Loucy (cell line): ENCODE results near the gene RREB1.

Source experiments
- H2AFZ ChIP-seq: fragments of 200-600 bp; sonication (generic); 2 replicates; pipeline ENCODE4 v1.6.0; 2016; ENCODE audit warnings: antibody characterized with exemption, mild to moderate bottlenecking, low read length, moderate library complexity
- H3F3A ChIP-seq: fragments of 200-600 bp; 2 replicates; pipeline ENCODE4 v1.6.0; 2016; ENCODE audit warnings: antibody characterized with exemption, low read depth, mild to moderate bottlenecking
- H3K27me3 ChIP-seq: fragments of 200-600 bp; sonication (generic); 2 replicates; pipeline ENCODE4 v1.6.1; 2014; ENCODE audit warnings: low read length, mild to moderate bottlenecking; ENCODE audit not compliant: insufficient read depth, poor library complexity, severe bottlenecking
- H3K36me3 ChIP-seq: fragments of 200-600 bp; sonication (generic); 2 replicates; pipeline ENCODE4 v1.6.1; 2016; ENCODE audit warnings: low read length; ENCODE audit not compliant: insufficient read depth
- H3K4me1 ChIP-seq: fragments of 200-600 bp; sonication (generic); 2 replicates; pipeline ENCODE4 v1.5.1; 2014; ENCODE audit warnings: low read length, mild to moderate bottlenecking; ENCODE audit not compliant: insufficient read depth, poor library complexity, severe bottlenecking
- H3K4me2 ChIP-seq: fragments of 200-600 bp; sonication (generic); 2 replicates; pipeline ENCODE4 v1.6.0; 2014; ENCODE audit warnings: antibody characterized with exemption, low read length, low read depth, mild to moderate bottlenecking; ENCODE audit not compliant: poor library complexity, severe bottlenecking
- H3K4me3 ChIP-seq: fragments of 200-600 bp; sonication (generic); 2 replicates; pipeline ENCODE4 v1.5.1; 2014; ENCODE audit warnings: low read length, mild to moderate bottlenecking, mixed read lengths; ENCODE audit not compliant: poor library complexity, severe bottlenecking
- H3K79me2 ChIP-seq: fragments of 200-600 bp; sonication (generic); 2 replicates; pipeline ENCODE4 v1.6.1; 2014; ENCODE audit warnings: low read length; ENCODE audit not compliant: insufficient read depth
- H3K9ac ChIP-seq: fragments of 200-600 bp; sonication (generic); 2 replicates; pipeline ENCODE4 v1.6.0; 2014; ENCODE audit warnings: mild to moderate bottlenecking, low read depth, low read length, moderate library complexity; ENCODE audit not compliant: poor library complexity, severe bottlenecking
- H3K9me2 ChIP-seq: fragments of 200-600 bp; sonication (generic); replicated peaks from 2 replicates; pipeline ENCODE4 v1.6.1; 2016; ENCODE audit warnings: low read depth, low read length, mixed read lengths
- H3K9me3 ChIP-seq: fragments of 200-600 bp; sonication (generic); 2 replicates; pipeline ENCODE4 v1.6.1; 2014; ENCODE audit warnings: mild to moderate bottlenecking, antibody characterized with exemption, low read length, low read depth; ENCODE audit not compliant: insufficient read depth
- H4K20me1 ChIP-seq: fragments of 200-600 bp; sonication (generic); 2 replicates; pipeline ENCODE4 v1.6.0; 2014; ENCODE audit warnings: antibody characterized with exemption, low read length, mild to moderate bottlenecking; ENCODE audit not compliant: insufficient read depth, poor library complexity, severe bottlenecking
- EZH2phosphoT487 ChIP-seq: fragments of 200-600 bp; IDR thresholded peaks from 2 replicates; pipeline ENCODE4 v1.6.1; 2018; ENCODE audit warnings: antibody characterized with exemption, mild to moderate bottlenecking, moderate library complexity, borderline replicate concordance
- TF ChIP-seq, protein P1 (sequence below): fragments of 200-600 bp; sonication (generic); conservative IDR thresholded peaks from 2 replicates; pipeline ENCODE4 v1.5.1; 2014; ENCODE audit warnings: mild to moderate bottlenecking, antibody characterized with exemption, low read length

The RREB1 gene

GRCh38 chr6:7228662-7229375 is 121.1 kb downstream of the RREB1 start:
- Histone ChIP-seq H3K4me2 (no peak overlapping the region), H3F3A (no peaks in the 10 kb centered on the region), H3K79me2 (no peaks in the 10 kb centered on the region), H4K20me1 (no peaks in the 10 kb centered on the region), H3K9ac (no peak overlapping the region), H2AFZ (no peak overlapping the region), H3K4me1 (peaks cover 15% of the 10 kb centered on the region), H3K9me3 (no peaks in the 10 kb centered on the region), H3K4me3 (no peak overlapping the region), H3K36me3 (peaks cover 88% of the 10 kb centered on the region; the same call in 1 of the 2 replicates), H3K27me3 (no peaks in the 10 kb centered on the region), H3K9me2 (no peaks in the 10 kb centered on the region)
- no peak for TF ChIP-seq EZH2phosphoT487
- TF ChIP-seq, protein P1, sequence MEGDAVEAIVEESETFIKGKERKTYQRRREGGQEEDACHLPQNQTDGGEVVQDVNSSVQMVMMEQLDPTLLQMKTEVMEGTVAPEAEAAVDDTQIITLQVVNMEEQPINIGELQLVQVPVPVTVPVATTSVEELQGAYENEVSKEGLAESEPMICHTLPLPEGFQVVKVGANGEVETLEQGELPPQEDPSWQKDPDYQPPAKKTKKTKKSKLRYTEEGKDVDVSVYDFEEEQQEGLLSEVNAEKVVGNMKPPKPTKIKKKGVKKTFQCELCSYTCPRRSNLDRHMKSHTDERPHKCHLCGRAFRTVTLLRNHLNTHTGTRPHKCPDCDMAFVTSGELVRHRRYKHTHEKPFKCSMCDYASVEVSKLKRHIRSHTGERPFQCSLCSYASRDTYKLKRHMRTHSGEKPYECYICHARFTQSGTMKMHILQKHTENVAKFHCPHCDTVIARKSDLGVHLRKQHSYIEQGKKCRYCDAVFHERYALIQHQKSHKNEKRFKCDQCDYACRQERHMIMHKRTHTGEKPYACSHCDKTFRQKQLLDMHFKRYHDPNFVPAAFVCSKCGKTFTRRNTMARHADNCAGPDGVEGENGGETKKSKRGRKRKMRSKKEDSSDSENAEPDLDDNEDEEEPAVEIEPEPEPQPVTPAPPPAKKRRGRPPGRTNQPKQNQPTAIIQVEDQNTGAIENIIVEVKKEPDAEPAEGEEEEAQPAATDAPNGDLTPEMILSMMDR, result no peak

DNA sequence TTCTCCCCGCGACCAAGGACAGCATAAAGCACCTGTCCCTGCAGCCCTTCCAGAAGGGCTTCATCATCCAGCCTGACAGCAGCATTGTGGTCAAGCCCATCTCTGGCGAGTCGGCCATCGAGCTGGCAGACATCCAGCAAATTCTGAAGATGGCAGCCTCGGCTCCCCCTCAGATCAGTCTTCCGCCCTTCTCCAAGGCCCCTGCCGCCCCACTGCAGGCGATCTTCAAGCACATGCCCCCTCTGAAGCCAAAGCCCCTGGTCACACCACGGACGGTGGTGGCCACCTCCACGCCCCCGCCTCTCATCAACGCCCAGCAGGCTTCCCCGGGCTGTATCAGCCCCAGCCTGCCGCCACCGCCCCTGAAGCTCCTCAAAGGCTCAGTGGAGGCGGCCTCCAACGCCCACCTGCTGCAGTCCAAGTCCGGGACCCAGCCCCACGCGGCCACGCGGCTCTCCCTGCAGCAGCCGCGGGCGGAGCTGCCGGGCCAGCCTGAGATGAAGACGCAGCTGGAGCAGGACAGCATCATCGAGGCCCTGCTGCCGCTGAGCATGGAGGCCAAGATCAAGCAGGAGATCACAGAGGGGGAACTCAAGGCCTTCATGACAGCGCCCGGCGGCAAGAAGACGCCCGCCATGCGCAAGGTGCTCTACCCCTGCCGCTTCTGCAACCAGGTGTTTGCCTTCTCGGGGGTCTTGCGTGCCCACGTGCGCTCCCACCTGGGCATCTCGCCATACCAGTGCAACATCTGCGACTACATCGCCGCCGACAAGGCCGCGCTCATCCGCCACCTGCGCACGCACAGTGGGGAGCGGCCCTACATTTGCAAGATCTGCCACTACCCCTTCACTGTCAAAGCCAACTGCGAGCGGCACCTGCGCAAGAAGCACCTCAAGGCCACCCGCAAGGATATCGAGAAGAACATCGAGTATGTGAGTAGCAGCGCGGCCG is 121.9 kb downstream of the RREB1 start:
- H3K79me2 ChIP-seq, result no peaks in the 10 kb centered on the region
- H3K27me3 ChIP-seq, result no peaks in the 10 kb centered on the region
- H3K4me1 ChIP-seq, result peaks cover 13% of the 10 kb centered on the region
- no peak for TF ChIP-seq EZH2phosphoT487
- TF ChIP-seq, protein P1, result no peak
- H2AFZ ChIP-seq, result no peak overlapping the region
- H3K4me2 ChIP-seq, result no peak overlapping the region
- no peaks in the 10 kb centered on the region for H4K20me1 ChIP-seq
- H3K9me3 ChIP-seq, result no peaks in the 10 kb centered on the region
- no peaks in the 10 kb centered on the region for H3F3A ChIP-seq
- H3K4me3 ChIP-seq, result no peak overlapping the region
- H3K9ac ChIP-seq, result no peak overlapping the region
- H3K9me2 ChIP-seq, result no peaks in the 10 kb centered on the region
- peaks cover 92% of the 10 kb centered on the region; the same call in 1 of the 2 replicates for H3K36me3 ChIP-seq

DNA sequence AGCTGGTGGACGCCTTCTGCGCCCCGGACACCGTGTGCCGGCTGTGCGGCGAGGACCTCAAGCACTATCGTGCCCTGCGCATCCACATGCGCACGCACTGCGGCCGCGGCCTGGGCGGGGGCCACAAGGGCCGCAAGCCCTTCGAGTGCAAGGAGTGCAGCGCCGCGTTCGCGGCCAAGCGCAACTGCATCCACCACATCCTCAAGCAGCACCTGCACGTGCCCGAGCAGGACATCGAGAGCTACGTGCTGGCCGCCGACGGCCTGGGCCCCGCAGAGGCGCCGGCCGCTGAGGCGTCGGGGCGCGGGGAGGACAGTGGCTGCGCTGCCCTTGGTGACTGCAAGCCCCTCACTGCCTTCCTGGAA is 122.5 kb downstream of the RREB1 start:
- H3K4me3 ChIP-seq, result no peak overlapping the region
- no peaks in the 10 kb centered on the region for H3K9me2 ChIP-seq
- no peaks in the 10 kb centered on the region for H3K9me3 ChIP-seq
- H3K36me3 ChIP-seq, result peaks cover 92% of the 10 kb centered on the region; the same call in 1 of the 2 replicates
- no peaks in the 10 kb centered on the region for H3K27me3 ChIP-seq
- H4K20me1 ChIP-seq, result no peaks in the 10 kb centered on the region
- H3F3A ChIP-seq, result no peaks in the 10 kb centered on the region
- no peak overlapping the region for H3K9ac ChIP-seq
- no peaks in the 10 kb centered on the region for H3K79me2 ChIP-seq
- H3K4me2 ChIP-seq, result no peak overlapping the region
- H2AFZ ChIP-seq, result no peak overlapping the region
- H3K4me1 ChIP-seq, result peaks cover 10% of the 10 kb centered on the region
- no peak for TF ChIP-seq EZH2phosphoT487
- TF ChIP-seq, protein P1, result no peak
